OCI-LY7 (cell line): ENCODE measurements around the gene ADAM33. TPM values are rescaled to one million over a fixed set of nuclear protein-coding genes. Genes with fewer than 3 reads are reported as not detected.

Experiments
- BruUV-seq: library from RNA; stranded (reverse); fragments of 400-500 nt; replicated peaks from 2 replicates; lab custom pipeline; 2021; lab: Mats Ljungman, UMichigan
- CTCF ChIA-PET: fragments of 300-600 bp; sonication (Branson Sonifier 250); formaldehyde crosslinking; loops from one replicate; lab custom pipeline; 2022; ENCODE audit warnings: antibody characterized with exemption; ENCODE audit not compliant: unreplicated experiment; lab: Charles Lee
- POLR2A ChIA-PET: fragments of 300-600 bp; sonication (Branson Sonifier 250); formaldehyde crosslinking; loops from one replicate; lab custom pipeline; 2022; ENCODE audit warnings: antibody characterized with exemption; lab: Charles Lee
- DNase-seq: peaks from one replicate; pipeline ENCODE4 v3.0.0-alpha.2; 2015; ENCODE audit warnings: low spot score
- H2AFZ ChIP-seq: fragments of 200-600 bp; sonication (generic), shearing (Covaris generic); 2 replicates; pipeline ENCODE4 v1.6.1; 2014; ENCODE audit warnings: mild to moderate bottlenecking, antibody characterized with exemption, low read length, moderate library complexity
- H3K27ac ChIP-seq: fragments of 200-600 bp; sonication (generic); 2 replicates; pipeline ENCODE4 v1.5.1; 2014; ENCODE audit warnings: mixed run types, low read depth, mild to moderate bottlenecking, moderate library complexity, low read length, inconsistent platforms; ENCODE audit not compliant: poor library complexity, severe bottlenecking
- H3K36me3 ChIP-seq: fragments of 200-600 bp; sonication (generic); 2 replicates; pipeline ENCODE4 v1.6.1; 2014; ENCODE audit warnings: mild to moderate bottlenecking, antibody characterized with exemption, low read length, moderate library complexity, mixed read lengths; ENCODE audit not compliant: insufficient read depth
- H3K4me1 ChIP-seq: fragments of 200-600 bp; sonication (generic); 2 replicates; pipeline ENCODE4 v1.5.1; 2014; ENCODE audit warnings: mild to moderate bottlenecking, low read length; ENCODE audit not compliant: insufficient read depth, poor library complexity, severe bottlenecking
- H3K4me2 ChIP-seq: fragments of 200-600 bp; sonication (generic); 2 replicates; pipeline ENCODE4 v1.6.1; 2014; ENCODE audit warnings: mild to moderate bottlenecking, low read length
- H3K4me3 ChIP-seq: fragments of 200-600 bp; sonication (generic); 2 replicates; pipeline ENCODE4 v1.5.1; 2014; ENCODE audit warnings: mild to moderate bottlenecking, low read depth, low read length; ENCODE audit not compliant: poor library complexity, severe bottlenecking
- H3K79me2 ChIP-seq: fragments of 200-600 bp; sonication (generic); 2 replicates; pipeline ENCODE4 v1.6.1; 2016; ENCODE audit warnings: low read depth, mild to moderate bottlenecking, low read length, moderate library complexity, mixed read lengths; ENCODE audit not compliant: insufficient read depth
- H3K9me2 ChIP-seq: fragments of 200-600 bp; sonication (generic); 2 replicates; pipeline ENCODE4 v1.6.1; 2016; ENCODE audit warnings: mild to moderate bottlenecking, low read length, mixed read lengths; ENCODE audit not compliant: insufficient read depth
- H3K9me3 ChIP-seq: fragments of 200-600 bp; sonication (generic); 2 replicates; pipeline ENCODE4 v1.6.1; 2014; ENCODE audit warnings: mild to moderate bottlenecking, mixed run types, low read length, mixed read lengths
- H4K20me1 ChIP-seq: fragments of 200-600 bp; sonication (generic); 2 replicates; pipeline ENCODE4 v1.6.1; 2014; ENCODE audit warnings: mild to moderate bottlenecking, antibody characterized with exemption, low read length, moderate library complexity, mixed read lengths; ENCODE audit not compliant: insufficient read depth
- CTCF ChIP-seq: fragments of 200-600 bp; sonication (generic); conservative IDR thresholded peaks from 2 replicates; pipeline ENCODE4 v1.5.1; 2014; ENCODE audit warnings: mild to moderate bottlenecking, antibody characterized with exemption, low read length, moderate library complexity, mixed read lengths
- EZH2phosphoT487 ChIP-seq: fragments of 200-600 bp; sonication (generic); IDR thresholded peaks from 2 replicates; pipeline ENCODE4 v1.6.1; 2018; ENCODE audit warnings: low read depth, borderline replicate concordance, mild to moderate bottlenecking, mixed run types, antibody characterized with exemption, low read length, moderate library complexity, mixed read lengths
- intact Hi-C: fragments of 100-400 bp; cut with micrococcal nuclease; formaldehyde crosslinking; loops from one replicate; pipeline ENCODE4 v1.10.0; 2022; ENCODE audit not compliant: unreplicated experiment
- total RNA-seq, 2 experiments: library from RNA; depleted of rRNA in 1 of 2; stranded (reverse); fragments of >200 nt in 1 of 2; shearing (Covaris generic) in 1 of 2; gene quantifications; 2 replicates each; pipeline ENCODE4 v1.2.3, GENCODE V29; 2014 to 2022

Gene ADAM33
- total RNA-seq, 2 experiments from 2014 or later: not detected

DNA sequence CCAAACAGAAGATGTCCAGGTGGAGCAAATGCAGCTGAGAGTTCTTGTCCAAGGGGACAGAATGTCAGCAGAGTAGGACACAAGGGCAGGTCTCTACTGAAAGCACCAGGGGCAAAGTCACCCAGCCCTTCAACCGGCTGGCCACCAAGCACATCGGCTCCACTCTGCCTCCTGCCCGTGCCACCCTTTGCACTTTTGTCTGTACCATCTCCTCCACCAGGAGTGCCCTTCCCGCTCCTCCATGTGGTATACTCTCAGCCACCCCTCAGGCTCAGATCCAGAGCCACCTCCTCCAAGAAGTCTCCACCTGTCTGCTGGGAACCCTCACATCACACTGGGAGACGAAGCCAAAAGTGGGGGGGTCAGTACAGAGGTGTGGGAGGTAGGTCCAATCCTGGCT is 46.5 kb upstream of the ADAM33 start:
- no peak for DNase-seq
- ChIA-PET CTCF (no interaction called here), POLR2A (no interaction called here)
- Histone ChIP-seq H3K9me2 (no peaks in the 10 kb centered on the region), H3K79me2 (no peaks in the 10 kb centered on the region), H3K9me3 (no peaks in the 10 kb centered on the region), H3K4me3 (no peak overlapping the region), H3K4me2 (no peak overlapping the region), H3K4me1 (no peaks in the 10 kb centered on the region), H3K36me3 (no peaks in the 10 kb centered on the region), H2AFZ (no peak overlapping the region), H4K20me1 (no peaks in the 10 kb centered on the region), H3K27ac (no peak overlapping the region)
- intact Hi-C loops: no loop called here
- BruUV-seq: no TSS peak
- TF ChIP-seq EZH2phosphoT487 (no peak), CTCF (no peak)

DNA sequence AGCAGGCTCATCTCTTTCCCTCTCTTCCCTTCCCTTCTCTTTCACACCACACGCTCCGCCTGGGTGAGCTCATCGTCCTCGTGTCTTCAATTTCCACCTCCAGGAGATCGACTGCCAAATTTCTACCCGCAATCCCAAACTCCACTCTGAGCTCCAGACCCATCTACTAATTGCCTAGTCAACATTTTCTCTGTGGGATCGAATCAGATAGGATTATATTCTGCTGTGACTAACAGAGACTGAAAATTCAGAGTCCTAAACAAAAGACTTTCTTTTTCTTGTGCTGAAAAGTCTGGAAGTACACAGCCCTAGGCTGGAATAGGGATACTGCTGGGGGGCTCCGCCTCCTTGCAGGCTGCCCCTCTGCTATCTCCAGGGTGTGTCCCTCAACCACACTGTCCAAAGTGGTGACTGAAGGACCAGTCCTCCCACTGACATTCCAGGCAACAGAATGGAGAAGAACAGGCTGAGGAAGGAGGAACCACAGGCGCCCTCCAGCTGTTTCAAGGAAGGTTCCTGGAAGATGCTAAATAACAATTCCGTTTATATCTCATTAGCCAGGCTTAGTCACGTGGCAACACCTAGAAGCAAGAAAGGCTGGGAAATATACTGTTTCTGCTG is 45.7 kb upstream of the ADAM33 start:
- intact Hi-C loops: no loop called here
- Histone ChIP-seq H2AFZ (no peak overlapping the region), H3K79me2 (no peaks in the 10 kb centered on the region), H3K9me3 (no peaks in the 10 kb centered on the region), H3K36me3 (no peaks in the 10 kb centered on the region), H3K4me2 (no peak overlapping the region), H3K27ac (no peak overlapping the region), H3K4me3 (no peak overlapping the region), H3K9me2 (no peaks in the 10 kb centered on the region), H3K4me1 (no peaks in the 10 kb centered on the region), H4K20me1 (no peaks in the 10 kb centered on the region)
- DNase-seq: no peak
- CTCF ChIA-PET: no interaction called here
- no peak for TF ChIP-seq EZH2phosphoT487
- no peak for TF ChIP-seq CTCF
- POLR2A ChIA-PET: interaction anchor here (0.6 kb wide), 2 partner anchors 49 to 239 kb away, joined by 3 to 4 read pairs; no protein-coding TSS in a partner anchor
- no TSS peak for BruUV-seq

GRCh38 chr20:3724356-3724755 is 42.5 kb upstream of the ADAM33 start:
- BruUV-seq: no TSS peak
- DNase-seq: no peak
- H3K27ac ChIP-seq: no peak overlapping the region
- no peaks in the 10 kb centered on the region for H3K9me3 ChIP-seq
- H3K36me3 ChIP-seq: no peaks in the 10 kb centered on the region
- CTCF ChIA-PET: no interaction called here
- no peaks in the 10 kb centered on the region for H3K9me2 ChIP-seq
- intact Hi-C loops: no loop called here
- H3K4me1 ChIP-seq: peaks cover 13% of the 10 kb centered on the region
- no peak overlapping the region for H2AFZ ChIP-seq
- POLR2A ChIA-PET: no interaction called here
- no peaks in the 10 kb centered on the region for H3K79me2 ChIP-seq
- TF ChIP-seq EZH2phosphoT487 (no peak), CTCF (no peak)
- H3K4me3 ChIP-seq: no peak overlapping the region
- no peaks in the 10 kb centered on the region for H4K20me1 ChIP-seq
- H3K4me2 ChIP-seq: no peak overlapping the region
